ENCODE results near the gene C3orf80. TPM values are rescaled to one million over a fixed set of nuclear protein-coding genes. Genes with fewer than 3 reads are reported as not detected.

The C3orf80 gene
- total and polyA plus RNA-seq, 12 donors: 0.14 to 0.49 (median 0.24) TPM; not detected in 5

DNA sequence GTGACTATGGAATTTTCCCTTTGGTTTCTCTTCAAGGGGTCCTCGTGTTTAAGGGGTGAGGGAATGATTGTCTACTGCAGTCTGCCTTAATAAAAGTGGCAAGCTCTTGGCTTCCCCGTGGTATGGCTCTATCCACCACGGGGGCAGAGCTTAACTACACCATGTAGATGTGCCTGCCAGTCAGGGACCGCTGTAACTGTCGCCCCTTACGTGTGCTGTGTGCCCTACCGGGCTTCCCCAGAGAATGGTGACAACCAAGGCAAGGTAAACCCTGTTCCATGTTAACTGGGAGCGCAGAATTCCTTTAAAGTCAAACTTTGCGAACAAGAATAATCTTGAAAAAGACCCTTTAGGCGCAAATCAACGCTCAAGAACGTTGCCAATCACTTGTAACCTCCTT, 966 bp upstream of the C3orf80 start:
- Histone ChIP-seq H3K36me3 (replicated peaks in 1 of 2) (no peaks in the 10 kb centered on the region), H3K9me3 (replicated peaks in 1 of 3) (no peaks in the 10 kb centered on the region), H3K4me1 (replicated peaks in 1 of 2) (peaks cover 12 to 18% of the 10 kb centered on the region in 2 donors), H3K27ac (no peak overlapping the region), H3K4me3 (no peak overlapping the region), H3K27me3 (peaks cover 1% of the 10 kb centered on the region)
- intact Hi-C loops (cut with DNase I): no loop called here
- TF ChIP-seq POLR2A (IDR thresholded peaks at IDR 0.05): no peak
- TF ChIP-seq, protein P1, sequence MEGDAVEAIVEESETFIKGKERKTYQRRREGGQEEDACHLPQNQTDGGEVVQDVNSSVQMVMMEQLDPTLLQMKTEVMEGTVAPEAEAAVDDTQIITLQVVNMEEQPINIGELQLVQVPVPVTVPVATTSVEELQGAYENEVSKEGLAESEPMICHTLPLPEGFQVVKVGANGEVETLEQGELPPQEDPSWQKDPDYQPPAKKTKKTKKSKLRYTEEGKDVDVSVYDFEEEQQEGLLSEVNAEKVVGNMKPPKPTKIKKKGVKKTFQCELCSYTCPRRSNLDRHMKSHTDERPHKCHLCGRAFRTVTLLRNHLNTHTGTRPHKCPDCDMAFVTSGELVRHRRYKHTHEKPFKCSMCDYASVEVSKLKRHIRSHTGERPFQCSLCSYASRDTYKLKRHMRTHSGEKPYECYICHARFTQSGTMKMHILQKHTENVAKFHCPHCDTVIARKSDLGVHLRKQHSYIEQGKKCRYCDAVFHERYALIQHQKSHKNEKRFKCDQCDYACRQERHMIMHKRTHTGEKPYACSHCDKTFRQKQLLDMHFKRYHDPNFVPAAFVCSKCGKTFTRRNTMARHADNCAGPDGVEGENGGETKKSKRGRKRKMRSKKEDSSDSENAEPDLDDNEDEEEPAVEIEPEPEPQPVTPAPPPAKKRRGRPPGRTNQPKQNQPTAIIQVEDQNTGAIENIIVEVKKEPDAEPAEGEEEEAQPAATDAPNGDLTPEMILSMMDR (IDR thresholded peaks at IDR 0.05): no peak
- DNase-seq: no peak
- 32 to 40% (median 37%) methylated on average over 11 to 12 of the region's 12 CpGs for WGBS, 4 donors

DNA sequence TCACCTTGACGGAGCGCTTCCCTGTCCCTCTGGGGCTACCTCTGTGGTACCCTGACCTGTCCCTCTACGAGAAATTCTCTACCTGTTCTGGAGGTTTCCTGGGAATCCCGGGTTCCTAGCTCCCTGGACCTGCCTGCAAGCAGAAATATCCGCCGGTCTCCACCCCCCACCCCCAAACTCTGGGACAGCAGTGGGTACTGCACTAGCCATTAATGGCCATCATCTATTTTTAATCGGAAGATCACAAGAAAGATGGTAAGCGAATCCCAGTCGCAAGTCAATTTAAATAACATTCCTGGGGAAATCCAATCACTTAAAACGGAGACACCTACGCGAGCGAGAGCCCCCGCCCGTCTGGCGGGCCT, 429 bp upstream of the C3orf80 start:
- no peak overlapping the region for H3K27ac ChIP-seq
- WGBS, 4 donors: 7 to 13% (median 9%) methylated on average over 15 to 16 of the region's 16 CpGs
- TF ChIP-seq POLR2A (IDR thresholded peaks at IDR 0.05): no peak
- TF ChIP-seq, protein P1 (IDR thresholded peaks at IDR 0.05): no peak
- peak overlapping the region in 2 of 4 donors; percentile 24 to 70 for H3K4me3 ChIP-seq
- H3K27me3 ChIP-seq: peaks cover 5% of the 10 kb centered on the region
- intact Hi-C loops (cut with DNase I): no loop called here
- no peaks in the 10 kb centered on the region for H3K36me3 ChIP-seq (replicated peaks in 1 of 2)
- no peak for DNase-seq
- no peaks in the 10 kb centered on the region for H3K9me3 ChIP-seq (replicated peaks in 1 of 3)
- H3K4me1 ChIP-seq (replicated peaks in 1 of 2): peaks cover 12 to 18% of the 10 kb centered on the region in 2 donors

DNA sequence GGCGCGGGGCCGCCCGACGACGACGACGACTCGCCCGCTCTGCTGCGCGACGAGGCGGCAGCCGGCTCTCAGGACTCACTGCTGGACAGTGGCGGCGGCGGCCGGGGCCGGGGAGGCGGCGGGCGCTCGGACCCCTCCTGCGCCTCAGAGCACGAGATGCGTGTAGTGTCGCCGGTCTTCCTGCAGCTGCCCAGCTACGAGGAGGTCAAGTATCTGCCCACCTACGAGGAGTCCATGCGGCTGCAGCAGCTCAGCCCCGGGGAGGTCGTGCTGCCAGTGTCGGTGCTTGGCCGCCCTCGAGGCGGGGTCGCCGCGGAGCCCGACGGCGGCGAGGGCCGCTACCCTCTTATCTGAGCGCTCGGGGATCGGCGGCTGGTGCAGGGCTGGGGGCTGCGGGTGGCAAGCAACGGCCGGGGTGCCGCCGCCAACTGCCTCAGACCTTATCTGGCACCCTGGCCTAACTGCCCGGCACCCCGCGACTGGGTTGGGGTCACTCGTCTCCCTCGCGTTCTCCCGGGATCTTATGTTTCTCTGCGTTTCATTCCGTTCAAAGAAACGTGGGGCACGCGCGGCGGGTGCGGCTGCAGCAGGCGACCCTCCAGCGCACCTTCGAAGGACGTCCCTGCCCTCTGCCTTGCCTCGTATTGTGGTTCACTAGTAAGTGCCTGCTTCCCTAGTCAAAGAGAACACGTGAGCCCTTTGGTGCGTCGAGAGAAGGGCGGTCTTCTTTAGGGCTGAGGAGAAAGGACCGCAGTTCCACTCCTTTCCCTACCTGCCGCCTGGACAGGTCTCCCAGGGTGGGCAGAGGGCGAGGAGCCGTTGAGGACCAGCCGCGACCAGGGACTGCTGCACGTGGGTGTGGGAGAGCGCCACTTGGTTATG, 1.0 kb downstream of the C3orf80 start:
- intact Hi-C loops (cut with DNase I): no loop called here
- H3K4me1 ChIP-seq (replicated peaks in 1 of 2): peaks cover 12 to 18% of the 10 kb centered on the region in 2 donors
- no peaks in the 10 kb centered on the region for H3K36me3 ChIP-seq (replicated peaks in 1 of 2)
- DNase-seq: peak in 2 of 7 donors; percentile 4 to 11
- H3K4me3 ChIP-seq: peak overlapping the region in 1 of 4 donors; percentile 70
- TF ChIP-seq, protein P1 (IDR thresholded peaks at IDR 0.05): no peak
- TF ChIP-seq POLR2A (IDR thresholded peaks at IDR 0.05): no peak
- peaks cover 5% of the 10 kb centered on the region for H3K27me3 ChIP-seq
- 3 to 10% (median 6%) methylated on average over 12 to 87 of the region's 87 CpGs for WGBS, 4 donors
- H3K9me3 ChIP-seq (replicated peaks in 1 of 3): no peaks in the 10 kb centered on the region
- no peak overlapping the region for H3K27ac ChIP-seq

DNA sequence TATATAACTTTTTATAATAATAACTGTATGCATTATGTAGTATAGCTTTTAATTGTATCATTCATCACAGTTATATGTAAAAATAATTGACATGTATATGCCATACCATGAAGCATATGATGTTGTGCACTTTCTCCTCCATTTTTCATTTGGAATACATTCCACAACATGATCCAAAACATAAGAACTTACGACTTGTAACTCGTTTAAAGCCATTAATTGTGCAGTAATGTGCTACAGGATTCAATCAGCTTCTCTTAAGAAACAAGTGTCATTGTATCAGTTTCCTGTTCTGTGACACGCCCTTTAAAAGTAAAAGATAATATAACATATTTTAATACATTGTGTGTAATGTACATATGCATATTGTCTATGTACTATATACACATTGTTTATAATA, 2.2 kb downstream of the C3orf80 start:
- H3K36me3 ChIP-seq (replicated peaks in 1 of 2): no peaks in the 10 kb centered on the region
- no peak overlapping the region for H3K4me3 ChIP-seq
- H3K4me1 ChIP-seq (replicated peaks in 1 of 2): peaks cover 12 to 18% of the 10 kb centered on the region in 2 donors
- intact Hi-C loops (cut with DNase I): no loop called here
- H3K9me3 ChIP-seq (replicated peaks in 1 of 3): no peaks in the 10 kb centered on the region
- H3K27ac ChIP-seq: no peak overlapping the region
- TF ChIP-seq, protein P1 (IDR thresholded peaks at IDR 0.05): no peak
- TF ChIP-seq POLR2A (IDR thresholded peaks at IDR 0.05): no peak
- H3K27me3 ChIP-seq: peaks cover 5% of the 10 kb centered on the region
- WGBS, 4 donors: 64 to 75% (median 71%) methylated on average over 3 of the region's 3 CpGs
- DNase-seq: no peak

All from adrenal gland (tissue), 12 donors.